ENCODE measurements around the gene P2RY6.

Gene P2RY6

DNA sequence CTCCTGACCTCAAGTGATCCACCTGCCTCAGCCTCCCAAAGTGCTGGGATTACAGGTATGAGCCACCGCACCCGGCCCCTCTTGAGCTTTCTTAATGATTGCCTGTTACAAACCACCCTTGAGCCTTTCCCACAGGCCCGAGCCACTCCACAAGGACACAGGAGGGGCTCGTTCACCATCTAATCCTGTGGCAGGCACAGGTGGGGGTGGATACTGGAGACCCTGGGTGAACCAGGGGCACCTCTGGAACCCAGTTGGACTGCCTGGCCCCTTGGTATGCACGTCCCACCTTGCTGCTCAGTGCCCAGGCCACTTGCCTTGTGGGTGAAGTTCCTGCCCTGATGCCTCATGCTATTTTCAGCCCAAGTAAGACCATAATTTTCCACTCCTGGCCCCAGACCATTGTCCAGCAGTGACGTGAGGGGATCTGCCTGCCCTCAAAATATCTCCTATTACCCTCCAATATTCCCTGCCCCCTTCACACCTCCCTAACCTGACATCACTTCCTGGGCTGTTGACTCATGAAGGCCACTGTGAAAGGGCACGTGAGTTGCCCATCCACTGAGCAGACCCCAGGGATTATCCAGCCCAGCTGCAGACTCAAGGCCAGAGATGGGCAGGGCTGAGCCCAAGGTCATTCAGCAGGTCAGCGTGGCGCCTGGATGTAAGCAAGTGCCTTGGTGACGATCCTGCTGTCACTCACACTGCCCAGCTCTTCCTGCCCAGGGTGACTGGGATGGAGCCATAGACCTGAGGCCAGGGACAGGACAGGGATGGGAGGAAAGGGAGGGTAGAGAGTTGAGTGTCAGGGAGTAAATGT is 34.5 kb upstream of the P2RY6 start:
- no peak for DNase-seq (ENCODE audit: low spot score)

DNA sequence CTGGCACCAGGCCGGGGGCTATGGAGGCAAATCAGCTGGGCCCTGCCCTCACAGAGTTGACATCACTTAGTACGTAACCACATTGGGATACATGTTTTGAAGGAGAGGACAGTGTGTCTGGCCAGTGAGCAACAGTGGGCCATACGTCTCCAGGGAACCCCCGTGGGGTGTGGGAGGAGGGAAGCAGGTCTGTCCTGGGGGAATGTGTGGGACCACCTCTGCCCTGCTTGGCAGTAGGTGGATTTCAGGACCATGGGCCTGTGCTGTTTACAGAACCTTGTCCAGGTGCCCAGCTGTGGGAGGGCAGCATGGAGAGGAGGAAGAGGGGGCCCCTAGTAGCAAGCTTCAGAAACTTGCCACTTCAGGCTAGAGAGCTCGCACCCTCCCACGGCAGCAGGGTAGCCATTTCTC is 33.0 kb upstream of the P2RY6 start:
- DNase-seq (ENCODE audit: low spot score): no peak

DNA sequence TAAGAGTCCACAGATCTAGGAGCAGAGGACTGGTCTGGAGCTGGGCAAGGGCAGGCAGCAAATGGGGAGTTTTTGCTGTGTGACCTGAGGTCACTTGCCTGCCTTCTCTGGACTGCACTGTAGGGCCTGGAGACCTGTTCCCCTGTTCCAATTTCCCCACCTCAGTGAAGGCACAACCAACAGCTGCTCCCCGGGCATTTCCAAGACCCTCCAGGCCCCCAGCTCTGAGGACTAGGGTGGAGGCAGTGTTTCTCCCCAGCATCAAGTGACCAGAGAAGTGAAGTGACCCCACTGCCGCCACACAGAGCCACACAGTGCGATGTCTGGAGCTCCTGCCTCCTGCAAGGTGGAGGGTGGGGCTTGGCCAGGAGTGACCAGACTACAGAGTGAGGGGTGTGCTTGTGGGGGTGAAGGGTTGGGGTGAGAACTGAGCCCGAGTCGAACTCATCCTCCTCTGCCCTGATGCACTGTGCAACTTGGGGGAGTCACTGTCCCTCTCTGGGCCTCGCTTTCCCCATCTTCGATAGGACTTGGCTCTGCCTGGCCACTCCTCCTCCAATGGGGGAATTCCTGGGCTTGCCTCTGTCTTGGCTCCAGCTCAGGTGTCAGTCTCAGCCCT is 32.5 kb upstream of the P2RY6 start:
- no peak for DNase-seq (ENCODE audit: low spot score)

DNA sequence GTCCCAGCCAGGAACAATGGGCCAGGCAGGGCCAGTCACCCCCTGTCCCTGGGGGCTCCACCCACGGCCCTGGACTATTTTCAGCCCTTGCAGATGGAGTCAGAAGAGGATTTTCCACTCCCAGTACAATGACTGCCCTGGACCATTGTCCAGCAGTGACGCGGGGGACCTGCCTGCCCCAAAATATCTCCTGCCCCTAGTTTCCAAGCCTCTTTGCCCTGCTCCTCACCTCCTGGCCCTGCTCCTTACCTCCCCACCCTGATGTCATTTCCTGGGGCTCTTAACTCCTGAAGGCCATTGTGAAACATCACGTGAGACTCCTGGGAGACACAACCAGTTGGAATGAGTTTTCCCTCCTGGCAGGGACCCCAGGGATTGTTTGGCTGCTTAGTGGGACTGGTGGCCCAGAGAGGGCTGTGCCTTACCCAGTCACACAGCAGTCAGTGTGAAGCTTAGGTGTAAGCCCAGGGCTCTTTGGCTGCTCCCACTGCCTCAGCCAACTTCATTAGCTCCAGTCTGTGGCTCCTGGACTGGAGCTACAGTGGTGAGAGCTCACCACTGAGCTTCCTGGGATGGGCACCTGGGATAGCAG is 31.9 kb upstream of the P2RY6 start:
- DNase-seq (ENCODE audit: low spot score): peak; percentile 62

DNA sequence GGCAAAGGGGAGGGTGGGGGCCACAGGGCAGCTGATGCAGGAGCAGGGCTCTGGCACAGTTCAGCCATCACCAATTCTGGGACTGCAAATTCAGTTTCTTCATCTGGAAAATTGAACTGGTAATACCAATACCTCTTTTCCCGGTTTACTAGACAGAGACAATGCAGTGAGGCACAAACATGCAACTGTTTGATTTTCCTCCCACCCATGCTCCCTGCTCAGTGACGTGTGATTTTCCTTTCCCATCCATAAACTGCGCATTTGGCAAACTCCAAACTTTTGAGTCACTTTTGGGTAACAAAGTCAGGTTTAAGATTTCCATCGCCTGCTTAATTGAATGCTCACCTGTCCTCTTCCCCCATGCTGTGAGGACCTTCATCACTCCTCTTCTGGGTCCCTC is 30.8 kb upstream of the P2RY6 start:
- no peak for DNase-seq (ENCODE audit: low spot score)

DNA sequence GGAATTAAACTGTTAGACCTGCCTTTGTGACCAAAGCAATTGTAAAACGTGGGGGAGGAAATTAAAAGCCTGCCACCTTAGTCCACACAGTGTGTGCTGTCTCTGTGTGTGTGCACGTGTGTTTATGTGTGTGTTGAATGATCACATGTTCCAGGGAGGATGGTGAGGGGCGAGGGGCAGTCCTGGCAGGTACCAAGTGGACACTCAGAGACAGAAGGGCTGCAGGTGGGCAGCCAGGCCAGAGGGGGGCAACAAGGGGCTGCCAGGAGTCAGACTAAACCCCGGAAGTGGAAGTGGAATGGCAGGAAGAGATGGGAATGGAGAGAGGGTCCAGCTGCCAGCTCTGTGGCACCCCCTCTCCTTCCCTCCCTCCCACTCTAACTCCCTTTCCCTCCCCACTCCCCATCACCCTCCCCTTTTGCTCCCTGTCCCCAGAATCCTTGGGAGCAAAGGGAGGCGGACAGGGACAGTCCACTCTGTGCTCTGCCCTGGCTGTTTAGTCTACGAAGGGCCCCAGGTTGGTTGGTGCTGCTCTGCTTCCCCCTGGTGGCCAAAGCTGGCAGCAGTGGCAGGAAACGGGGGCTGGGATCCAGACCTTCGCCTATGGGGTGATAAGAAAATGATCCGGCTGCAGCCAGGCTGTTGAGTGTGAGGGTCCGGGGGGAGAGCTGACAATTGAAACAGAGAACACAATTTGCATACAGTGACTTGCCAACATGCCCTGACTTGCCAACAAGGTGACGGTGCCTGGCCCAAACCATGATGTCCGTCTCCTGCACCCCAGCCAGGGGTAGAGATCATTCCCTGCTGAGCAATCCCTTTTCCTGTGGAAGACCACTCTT is 29.7 kb upstream of the P2RY6 start:
- peak; percentile 89 for DNase-seq (ENCODE audit: low spot score)

DNA sequence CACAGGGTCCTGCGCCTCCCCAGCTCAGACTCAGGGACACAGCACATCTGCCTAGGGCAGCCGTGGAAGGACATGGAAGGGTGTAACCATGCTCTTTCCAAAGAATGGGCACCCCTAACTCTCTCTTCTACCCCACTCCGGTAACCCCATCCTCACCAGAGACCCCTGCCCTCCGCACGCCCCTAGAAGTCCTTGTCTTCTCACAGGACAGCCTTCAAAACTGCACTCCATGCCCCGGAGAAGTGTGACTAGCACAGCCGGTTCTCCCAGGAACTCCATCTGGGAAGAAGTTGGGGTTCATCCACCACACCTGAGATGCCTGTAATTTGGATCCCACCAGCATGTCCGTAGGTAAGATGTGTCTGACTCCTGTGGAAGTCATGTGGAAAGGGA is 29.0 kb upstream of the P2RY6 start:
- no peak for DNase-seq (ENCODE audit: low spot score)

DNA sequence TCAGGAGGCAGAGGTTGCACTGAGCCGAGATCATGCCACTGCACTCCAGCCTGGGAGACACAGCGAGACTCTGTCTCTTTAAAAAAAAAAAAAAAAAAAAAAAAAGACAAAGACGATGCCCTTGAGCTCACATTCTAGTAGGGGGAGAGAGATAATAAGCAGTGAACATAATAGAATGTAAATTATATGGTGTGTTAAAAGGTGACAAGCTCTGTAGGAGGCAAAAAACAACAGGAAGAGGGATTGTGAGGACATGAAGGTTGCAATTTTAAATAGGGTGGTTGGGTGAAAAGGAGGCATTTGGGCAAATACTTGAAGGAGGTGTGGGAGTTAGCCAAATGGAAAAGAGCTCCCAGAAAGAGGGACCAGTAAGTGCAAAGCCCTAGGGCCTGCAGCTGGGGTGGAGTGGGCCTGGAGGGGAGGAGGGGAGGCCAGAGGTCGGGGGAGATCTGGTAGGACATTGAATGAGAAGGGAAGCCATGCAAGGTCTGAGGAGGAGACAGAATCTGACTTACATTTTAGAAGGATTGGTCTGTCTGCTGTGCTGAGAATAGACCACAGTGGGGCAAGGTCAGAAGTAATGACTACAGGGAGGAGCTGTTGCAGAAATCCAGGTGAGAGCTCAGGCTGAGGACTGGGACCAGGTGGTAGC is 27.4 kb upstream of the P2RY6 start:
- no peak for DNase-seq (ENCODE audit: low spot score)

DNA sequence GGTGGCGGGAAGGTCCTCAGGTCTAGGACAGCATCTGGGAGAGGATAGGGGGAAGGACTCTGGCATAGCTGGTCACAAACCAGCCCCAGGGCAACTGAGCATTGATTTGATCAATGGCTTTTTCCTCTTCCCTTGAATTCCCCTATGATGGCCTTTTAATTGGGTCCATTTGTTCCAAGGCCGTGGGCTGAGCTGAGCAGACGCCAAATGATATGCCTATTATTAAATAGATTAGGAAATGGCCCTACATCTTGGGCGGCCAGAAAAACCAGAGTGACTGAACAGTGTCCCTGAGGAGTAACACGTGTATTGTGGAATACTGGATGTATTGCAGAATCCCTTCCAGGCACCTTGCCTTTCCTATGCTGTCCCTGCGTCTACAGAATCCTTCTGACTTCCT is 26.7 kb upstream of the P2RY6 start:
- DNase-seq (ENCODE audit: low spot score): no peak

DNA sequence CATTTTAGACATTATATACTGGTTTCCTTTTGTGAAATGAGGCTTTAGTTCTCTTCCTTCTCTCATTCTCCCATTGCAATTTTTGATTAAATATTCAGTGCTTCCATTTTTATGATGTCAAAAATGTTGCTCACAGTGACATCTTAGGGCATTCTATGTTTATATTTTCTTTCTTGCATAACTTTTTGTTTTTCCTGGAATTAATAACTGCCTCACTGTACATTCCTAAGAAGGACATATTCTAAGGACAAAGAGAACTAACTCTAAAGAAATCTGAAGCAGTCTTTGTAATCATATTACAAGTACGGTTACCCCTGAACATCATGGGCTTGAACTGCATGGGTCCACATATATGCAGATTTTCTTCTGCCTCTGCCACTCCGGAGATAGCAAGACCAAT is 25.8 kb upstream of the P2RY6 start:
- no peak for DNase-seq (ENCODE audit: low spot score)

DNA sequence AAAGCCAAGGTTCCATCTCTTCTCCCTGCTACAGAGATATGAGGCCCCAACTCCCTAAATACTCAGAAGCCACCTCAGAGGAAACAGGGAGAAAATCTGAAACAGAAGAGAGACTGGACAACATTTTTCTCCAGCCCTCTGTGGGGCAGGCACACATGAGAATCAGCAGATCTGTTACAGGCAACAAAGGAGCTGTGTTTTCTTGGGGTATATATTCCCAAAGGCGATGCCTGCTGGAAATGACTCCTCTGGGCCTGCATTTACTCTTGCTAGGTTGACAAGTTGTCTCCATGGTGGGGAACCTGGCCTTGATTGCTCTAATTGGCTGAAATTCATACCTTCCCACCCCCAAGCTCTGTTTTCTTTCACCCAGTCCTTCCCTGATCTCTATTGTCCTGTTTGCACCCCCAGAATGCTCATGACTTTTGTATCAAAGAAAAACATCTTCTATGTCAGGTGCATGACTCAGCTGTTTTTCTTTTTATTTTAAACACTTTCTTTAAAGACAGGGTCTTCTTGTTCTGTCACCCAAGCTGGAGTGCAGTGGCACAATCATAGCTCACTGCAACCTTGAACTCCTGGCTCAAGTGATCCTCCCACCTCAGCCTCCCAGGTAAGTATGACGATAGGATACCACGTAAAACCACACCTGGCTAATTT is 23.5 kb upstream of the P2RY6 start:
- no peak for DNase-seq (ENCODE audit: low spot score)

DNA sequence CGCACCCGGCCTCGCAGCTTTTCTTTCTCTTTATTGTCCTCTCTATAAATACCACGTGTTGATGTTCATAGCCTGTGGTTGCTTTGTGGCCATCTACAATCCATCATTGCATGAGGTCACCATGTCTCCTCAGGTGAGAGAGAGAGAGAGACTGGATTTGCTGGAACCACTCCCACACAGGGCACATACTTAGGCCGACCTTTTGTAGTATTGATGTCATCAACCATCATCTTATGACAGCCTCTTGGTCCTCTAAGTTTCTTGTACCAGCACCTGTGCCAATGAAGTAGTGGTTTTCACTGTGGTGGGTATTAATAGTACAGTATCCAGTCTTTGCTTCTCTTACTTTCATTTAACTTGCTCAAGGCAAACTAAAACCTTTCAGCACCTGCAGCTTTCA is 22.8 kb upstream of the P2RY6 start:
- no peak for DNase-seq (ENCODE audit: low spot score)

DNA sequence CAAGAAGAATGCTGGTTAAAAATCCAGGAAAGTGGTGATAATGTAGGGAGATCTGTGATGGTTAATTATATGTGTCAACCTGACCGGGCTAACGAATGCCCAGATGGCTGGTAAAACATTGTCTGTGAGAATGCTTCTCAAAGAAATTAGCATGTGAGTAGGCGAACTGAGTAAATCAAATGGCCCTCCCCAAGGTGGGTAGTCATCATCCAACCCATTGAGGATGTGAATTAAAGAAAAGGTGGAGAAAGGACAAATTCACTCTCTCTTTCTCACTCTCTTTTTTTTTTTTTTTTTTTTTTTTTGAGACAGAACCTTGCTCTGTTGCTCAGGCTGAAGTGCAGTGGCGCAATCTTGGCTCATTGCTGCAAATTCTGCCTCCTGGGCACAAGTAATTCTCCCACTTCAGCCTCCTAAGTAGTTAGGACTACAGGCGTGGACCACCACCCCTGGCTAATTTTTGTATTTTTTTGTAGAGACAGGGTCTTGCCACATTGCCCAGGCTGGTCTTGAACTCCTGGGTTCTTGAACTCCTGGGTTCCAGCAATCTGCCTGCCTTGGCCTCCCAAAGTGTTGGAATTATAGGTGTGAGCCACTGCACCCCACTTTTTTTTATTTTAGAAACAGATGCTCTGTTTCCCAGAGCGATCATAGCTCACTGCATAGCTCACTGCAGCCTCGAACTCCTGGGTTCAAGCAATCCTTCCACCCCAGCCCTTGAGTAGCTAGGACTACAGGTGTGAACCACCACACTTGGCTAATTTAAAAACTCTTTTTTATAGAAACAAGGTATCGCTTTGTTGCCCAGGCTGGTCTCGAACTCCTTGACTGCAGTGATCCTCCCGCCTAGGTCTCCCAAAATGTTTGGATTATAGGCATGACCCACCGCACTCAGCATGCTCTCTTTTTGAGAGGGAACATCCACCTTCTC is 22.0 kb upstream of the P2RY6 start:
- no peak for DNase-seq (ENCODE audit: low spot score)

DNA sequence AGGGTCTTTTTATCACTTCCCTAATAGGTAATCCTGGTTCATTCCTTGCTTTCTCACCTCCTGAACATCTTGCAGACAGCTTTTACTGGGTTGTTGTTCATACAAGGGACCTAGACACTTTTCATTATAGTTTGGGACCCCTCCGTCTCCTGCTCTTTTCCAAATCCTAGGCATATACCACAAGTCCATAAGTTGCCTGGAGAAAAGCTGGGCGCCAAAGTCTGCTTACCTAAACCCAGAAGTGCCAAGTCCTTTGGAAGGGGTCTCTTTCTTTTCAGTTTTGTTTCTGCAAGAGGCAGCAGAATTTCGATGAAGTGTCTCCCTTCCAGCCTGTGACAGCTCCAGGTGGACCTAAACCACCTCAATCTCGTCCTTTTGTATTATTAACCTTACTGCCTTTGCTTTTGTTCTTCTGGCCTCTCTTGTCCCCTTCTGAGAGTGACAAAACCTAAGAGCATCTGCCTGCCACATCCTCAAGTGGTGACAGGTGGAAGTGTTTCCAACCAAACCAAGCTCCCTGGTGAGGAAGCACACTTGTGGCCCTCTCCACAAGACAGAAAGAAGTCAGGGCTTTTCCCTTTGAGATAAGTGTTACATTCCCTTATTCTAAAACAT is 19.5 kb upstream of the P2RY6 start:
- no peak for DNase-seq (ENCODE audit: low spot score)

DNA sequence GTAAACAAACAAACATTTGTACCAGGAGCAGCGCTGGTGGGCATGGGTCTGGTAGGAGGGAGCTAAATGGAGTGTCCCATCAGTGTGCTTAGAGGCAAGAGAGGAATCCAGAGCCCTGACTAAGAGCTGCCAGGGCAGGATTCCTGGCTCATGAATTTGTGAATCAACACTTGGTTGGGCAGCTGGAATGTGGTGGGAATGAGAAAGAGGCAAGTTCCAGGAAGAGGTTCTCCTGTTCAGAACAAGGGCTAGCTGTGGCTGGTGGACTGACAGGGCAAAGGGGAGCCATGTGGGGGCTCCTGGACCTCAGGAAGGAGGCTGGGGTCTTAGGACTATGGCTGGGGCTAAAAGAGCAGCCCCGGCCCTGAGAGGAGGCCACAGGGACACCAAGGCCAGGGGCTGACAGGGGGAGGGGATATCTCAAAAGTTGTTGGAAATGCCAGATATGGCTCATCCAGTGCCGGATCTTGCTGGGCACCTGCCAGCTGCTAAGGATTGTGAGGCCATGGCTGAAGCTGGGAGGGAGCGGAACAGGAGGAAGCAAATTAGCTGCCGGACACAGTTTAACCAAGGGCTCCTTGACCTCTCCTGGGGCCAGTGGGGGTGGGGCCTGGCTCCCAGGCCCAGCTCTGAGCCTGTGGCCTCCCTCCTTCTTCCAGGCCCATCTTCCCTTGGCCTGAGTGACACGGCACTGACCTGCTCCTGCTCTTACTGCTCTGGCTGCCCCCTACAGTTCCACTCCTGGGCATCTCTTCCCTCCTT is 14.6 kb upstream of the P2RY6 start:
- DNase-seq (ENCODE audit: low spot score): peak; percentile 84

DNA sequence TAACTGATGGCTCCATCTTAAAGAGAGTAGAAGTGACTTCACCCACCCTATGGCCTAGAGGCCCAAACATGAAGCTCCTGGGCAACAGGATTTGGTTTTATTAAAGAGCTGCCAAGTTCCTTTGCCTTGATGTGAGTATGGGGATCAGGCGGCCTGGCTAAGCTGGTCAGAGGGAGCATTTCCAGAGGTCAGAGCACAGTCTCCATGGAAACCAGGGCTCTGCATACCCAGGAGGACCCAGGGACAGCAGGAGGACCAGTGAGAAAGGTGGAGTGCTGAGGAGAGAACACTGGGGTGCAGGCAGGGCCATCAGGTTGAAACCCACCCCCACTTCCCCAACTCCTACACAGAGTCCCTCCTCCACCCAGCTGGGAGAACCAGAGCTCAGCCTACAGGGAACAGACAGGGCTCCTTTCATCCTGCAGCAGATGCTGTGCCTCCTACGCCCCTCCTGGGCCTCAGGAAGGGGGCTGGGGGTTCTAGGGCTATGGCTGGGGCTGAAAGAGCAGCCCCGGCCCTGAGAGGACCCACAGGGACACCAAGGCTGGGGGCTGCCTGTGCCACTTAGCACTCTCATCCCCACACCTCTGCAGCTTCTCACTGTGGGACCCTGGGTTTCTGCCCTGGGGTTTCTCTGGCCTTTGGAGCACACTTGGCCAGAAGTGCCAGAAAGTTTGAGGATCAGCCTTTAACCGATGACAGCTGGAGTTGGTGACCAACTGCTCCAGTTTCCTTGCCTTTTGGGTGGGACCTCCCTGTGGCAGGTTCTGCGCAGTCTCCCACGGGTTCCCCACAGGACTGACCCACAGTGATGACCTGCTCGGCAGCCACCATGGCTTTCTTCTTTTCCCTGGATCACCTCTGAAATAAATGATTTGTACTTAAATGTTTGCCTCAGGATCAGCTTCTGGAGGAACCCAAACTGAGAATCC is 13.8 kb upstream of the P2RY6 start:
- no peak for DNase-seq (ENCODE audit: low spot score)

DNA sequence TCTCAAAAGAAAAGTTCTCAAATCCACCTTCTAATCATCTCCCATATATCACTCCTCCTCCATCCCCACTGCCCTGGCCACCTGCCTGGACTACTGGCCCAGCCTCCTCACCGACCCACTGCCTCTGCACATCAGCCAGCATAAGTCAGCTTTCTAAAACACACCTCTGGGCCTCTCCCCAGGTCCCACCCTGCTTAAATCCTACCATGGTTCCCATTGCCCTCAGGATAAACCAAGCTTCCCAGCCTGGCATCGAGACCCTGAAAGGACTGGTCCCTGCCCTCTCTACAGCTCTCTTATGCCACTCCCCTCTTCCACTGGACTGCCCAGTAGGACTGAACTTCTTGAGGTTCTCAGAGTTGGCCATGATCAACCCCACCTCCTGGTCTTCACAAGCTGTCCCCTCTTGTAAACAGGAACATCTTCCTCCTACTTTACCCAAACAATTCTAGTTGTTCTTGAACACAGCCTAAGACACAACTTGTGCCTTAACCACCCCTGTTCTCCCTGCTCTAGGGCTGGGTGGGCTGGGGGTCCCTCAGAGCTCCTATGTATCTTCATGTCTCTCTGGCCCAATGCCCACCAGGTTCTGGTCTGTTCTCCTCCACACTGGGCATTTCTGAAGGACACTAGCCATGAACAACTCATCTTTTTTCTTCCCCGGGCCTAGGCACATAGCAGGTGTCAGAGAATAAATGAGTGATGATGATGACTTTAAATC is 12.6 kb upstream of the P2RY6 start:
- no peak for DNase-seq (ENCODE audit: low spot score)

DNA sequence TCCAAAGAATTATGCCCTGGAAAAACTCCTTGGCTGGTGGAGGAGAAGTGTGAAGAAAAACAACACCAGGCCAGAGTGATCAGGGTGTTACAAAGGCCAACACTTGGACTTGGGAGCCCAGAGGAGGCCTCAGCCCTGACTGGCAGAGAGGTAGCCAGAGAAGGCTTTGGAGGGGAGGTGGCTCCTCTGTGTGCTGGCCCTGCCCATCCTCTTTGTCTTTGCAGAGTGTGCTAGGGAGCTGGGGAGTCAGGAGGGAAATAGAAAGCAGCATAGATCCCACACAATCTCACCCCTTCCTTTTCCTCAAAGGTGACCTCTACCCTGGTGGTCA is 12.0 kb upstream of the P2RY6 start:
- no peak for DNase-seq (ENCODE audit: low spot score)
